ENCODE results near the gene PARVB.
"Not testable (repeated sequence)": the region's sequence is repeated elsewhere in the genome, so short reads cannot be mapped to it uniquely, and the experiment has no call there.

PARVB gene

DNA sequence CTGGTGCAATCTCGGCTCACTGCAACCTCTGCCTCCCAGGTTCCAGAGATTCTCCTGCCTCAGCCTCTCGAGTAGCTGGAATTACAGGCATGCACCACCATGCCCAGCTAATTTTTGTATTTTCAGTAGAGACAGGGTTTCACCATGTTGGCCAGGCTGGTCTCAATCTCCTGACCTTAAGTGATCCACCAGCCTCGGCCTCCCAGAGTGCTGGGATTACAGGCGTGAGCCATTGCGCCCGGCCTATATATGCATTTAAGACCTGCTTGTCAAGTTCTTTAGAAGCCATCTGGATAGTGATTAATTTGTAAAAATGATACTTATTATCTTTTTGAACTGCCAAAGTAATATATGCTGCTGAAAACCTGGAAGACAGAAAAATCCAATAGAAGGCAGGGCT, 86.6 kb downstream of the PARVB start:
- not testable (repeated sequence) for DNase-seq (ENCODE audit: low read depth)

DNA sequence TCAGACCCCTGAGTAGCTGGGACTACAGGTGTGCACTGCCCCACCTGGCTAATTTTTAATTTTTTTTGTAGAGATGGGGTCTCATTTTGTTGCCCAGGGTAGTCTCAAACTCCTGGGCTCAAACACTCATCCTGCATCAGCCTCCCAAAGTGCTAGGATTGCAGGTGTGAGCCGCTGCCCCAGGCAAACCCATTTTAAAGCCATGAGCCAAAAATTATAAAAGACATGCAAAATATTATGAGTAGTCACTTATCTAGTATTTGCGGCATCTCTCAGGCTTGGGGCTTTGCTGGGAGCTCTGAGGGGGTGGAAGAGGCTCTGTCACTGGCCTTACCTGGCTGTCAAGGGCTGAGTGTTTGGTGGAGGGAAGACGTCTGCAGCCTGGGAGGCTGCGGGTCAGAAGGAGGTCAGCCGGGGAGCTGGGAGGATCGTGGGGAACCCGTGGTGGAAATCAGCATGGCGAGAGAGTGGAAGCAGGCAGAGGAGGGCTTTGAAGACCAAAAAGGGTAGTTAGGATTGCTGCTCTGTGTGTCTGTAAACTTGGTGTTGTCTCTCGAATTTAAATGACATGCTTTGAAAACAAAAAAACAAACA, 87.6 kb downstream of the PARVB start:
- DNase-seq (ENCODE audit: low read depth): no peak

DNA sequence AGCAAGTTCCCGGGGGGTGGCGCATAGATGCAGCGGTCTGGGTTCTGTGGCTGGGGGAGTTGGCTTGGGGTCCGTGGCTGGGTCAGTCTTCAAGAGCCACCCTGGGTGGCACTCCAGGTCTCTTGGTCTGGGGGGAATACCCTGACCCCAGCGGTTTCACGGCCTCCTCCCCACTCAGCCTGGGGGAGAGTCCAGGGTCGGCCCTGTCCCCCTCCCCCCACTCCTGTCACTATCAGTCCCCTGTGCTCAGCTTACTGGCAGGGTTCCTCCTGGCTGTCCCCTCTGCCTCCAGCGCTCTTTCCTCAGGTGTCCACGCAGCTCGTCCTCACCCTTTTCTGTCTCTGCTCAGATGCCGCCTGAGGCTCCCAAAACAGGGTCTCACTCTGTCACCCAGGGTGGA, 88.1 kb downstream of the PARVB start:
- DNase-seq (ENCODE audit: low read depth): no peak

DNA sequence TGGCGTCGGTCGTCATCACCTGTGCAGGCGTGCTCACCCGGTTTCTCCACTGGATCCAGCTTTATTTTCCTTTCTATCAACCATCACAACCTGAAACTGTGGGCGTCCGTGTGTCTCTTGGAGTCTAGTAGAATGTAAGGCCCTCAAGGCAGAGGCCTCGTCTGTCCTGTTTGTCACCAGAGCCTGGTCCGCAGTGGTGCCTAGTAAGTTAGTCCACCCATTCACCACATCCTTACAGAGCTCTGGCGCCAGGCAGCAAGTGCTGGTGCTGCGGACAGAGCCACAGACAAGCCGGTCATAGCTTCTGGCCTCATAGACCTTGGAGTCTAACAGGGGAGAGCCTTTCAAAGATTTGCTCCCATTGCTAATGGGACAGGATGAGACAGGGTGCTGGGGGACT, 92.2 kb downstream of the PARVB start:
- DNase-seq (ENCODE audit: low read depth): no peak

DNA sequence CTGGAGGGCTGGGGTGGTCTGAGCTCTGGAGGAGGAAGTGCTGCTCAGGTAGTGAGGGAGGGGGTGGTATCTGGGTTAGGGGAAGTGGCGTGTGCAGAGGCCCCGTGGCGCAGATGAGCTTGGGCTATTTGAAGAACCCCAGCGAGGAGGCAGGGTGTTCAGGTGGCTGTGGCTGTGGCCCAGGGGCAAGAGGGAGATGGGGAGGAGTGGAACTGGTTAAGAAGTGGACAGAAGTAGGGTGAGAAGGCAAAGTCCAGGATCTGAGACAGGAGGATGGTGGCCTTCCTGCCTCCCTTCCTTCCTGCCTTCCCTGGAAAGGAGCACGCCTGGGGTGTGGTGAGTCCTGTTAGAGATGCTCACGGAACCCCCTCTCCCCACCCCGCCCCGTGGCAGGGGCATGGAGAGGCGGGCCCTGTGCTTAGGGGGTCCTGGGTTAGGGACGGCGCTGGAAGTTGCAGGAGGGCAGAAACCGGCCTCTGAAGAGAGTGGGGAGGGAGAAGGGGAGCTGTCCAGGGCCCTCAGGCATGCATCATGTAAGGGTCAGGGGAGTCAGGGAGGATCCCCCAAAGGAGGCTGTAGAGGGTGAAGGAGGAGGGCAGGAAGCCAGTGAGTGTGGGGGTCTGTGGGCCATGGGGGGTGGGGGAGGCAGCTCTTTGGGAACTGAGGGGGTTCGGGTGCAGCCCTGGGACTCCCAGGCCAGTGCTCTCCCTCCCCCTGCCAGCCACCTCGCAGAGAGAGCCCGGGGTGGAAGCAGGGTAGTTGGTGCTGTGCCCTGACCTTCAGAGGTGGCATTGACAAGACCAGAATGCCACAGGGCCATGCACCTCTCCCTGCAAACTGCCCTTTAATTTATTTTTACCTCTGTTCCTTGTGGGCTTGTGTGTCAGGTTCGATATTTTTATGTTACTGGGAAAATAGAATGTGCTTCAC, 92.9 kb downstream of the PARVB start:
- no peak for DNase-seq (ENCODE audit: low read depth)

DNA sequence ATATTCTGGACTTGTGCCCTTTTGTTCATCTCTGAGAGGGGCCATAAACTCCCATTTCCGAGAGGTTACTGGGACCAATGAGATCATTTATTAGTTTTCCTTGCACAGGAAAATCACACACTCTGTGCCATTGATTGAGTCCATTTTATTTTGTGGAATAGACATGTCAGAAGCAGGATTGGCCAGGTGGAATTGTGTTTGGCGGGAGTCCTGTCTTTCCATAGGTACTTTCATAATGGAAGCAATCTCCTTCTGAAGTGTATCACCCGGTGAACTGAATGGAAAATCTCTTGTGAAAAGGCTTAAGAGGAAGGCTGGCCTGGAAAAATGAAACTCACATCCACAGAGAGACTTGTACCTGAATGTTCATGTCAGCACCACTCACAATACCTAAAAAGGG, 93.6 kb downstream of the PARVB start:
- no peak for DNase-seq (ENCODE audit: low read depth)

DNA sequence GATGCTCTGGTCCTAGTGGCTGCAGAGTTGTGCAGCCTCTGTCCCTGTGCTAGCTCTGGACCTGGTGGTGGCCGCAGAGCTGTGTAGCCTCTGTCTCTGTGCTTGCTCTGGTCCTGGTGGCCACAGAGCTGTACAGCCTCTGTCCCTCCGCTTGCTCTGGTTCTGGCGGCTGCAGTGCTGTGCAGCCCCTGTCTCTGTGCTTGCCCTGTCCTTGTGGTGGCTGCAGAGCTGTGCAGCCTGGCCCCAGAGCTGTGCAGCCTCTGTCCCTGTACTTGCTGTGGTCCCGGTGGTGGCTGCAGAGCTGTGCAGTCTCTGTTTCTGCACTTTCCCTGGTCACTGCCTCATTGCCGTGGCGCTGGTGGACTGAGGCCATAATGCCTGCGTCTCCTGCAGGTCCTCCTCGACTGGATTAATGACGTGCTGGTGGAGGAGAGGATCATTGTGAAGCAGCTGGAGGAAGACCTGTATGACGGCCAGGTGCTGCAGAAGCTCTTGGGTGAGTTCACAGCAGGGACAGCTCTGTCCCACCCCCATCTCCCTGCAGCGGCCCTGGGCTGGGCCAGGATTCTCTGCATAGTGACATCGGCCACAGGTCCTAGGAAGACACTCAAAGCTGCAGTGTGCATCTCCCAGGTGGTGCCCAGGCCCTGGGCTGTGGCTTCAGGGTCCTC, 94.7 kb downstream of the PARVB start:
- DNase-seq (ENCODE audit: low read depth): no peak

DNA sequence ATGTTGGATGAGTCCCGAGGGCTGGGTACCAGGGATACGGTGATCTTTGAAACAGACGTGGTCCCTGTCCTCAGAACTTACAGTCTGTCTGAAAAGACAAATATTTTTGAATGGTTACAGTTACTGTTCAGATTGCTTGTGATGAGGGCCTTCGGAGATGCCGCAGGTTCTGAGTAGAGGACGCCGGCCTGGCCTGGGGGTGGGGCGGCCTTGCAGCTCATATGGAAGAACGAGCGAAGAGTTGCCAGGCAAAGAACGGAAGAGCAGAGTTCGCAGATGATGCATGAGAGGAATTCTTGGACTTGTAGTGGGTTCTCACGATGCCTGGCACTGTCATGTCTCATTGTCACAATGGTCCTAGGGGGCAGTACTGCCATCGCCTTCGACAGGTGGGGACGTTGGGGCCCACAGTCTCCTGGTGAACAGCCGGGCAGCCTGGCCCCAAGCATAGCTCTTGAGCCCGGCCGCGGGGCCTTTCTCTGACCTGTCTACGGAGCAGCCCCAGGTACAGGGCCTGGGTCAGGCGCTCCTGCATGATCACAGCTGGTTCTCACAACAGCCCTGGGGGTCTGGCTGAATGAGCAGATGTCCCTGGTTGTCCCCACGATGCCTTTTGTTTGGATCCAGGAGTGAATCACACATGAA, 95.7 kb downstream of the PARVB start:
- no peak for DNase-seq (ENCODE audit: low read depth)

DNA sequence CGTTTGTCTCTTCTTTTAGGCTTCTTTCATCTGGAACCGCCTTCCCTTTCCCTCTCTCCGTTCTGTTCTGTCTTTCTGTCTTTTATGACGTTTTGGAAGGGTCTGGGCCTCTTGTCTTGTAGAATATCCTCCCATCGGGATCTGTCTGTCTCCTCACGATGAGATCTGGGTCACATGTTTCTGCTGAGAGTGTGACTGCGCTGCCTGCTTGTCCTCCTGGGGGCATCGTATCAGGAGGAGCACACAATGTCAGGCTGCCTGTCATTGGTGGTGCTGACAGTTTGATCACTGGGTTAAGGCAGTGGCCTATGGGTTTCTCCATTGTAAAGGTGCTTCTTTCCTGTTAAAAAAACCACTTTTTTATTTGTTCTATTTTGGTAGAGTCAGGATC, 96.2 kb downstream of the PARVB start:
- DNase-seq (ENCODE audit: low read depth): no peak

DNA sequence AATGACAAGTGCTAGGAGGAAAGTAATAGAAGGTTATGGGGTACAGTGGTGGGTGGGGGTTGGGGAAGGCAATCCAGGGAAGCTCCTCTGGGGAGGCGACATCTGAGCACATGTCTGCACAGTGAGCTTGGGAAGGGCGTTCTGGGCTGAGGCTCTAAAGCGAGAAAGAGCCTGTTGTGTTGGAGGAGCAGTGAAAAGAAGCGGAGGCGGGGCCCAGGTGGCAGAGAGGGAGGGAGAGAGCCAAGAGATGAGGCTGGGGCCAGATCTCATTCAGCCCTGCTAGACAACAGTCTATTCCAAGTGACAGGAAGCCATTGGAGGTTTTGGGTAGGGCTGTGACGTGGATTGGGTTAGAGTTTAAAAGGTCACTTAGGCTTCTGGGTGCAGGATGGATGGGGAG, 101.3 kb downstream of the PARVB start:
- DNase-seq (ENCODE audit: low read depth): no peak

DNA sequence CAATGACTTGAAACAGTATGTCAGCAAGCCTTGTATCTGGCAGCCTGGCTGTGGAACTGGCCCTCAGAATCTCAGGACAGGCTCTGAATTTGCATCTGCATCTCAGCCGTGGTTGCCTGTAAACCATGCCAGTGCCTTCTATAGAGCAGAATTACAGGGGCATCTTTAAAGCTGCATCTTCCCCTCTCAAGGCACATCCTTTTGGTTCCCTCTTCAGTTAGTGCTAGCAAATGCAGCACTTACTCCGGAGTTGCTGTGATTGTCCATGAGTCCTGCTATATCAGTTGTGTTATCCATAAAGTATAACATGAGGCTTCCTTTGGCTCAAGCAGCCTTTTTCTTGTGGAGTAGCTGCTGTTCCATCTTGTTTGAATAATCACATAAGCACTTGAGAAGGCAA, 102.7 kb downstream of the PARVB start:
- DNase-seq (ENCODE audit: low read depth): no peak

DNA sequence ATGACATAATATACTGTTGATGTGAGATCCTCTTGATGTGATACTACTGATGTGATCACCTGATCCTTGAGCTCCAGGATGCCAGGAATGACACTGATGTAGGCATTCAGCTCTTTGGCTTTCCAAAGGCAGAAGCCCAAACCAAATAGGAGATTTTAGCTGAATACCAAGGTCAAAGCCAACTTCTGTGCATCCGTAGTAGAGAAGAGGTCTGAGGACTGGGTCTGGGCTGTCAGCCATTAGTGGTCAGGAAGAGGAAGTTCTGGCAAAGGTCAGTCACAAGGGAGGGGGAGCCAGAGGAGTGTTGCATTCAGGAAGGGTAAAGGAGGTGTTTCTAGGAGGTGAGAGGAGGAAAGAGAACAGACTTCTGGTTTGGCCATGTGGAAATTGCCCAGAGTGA, 103.3 kb downstream of the PARVB start:
- peak; percentile 47 for DNase-seq (ENCODE audit: low read depth)

DNA sequence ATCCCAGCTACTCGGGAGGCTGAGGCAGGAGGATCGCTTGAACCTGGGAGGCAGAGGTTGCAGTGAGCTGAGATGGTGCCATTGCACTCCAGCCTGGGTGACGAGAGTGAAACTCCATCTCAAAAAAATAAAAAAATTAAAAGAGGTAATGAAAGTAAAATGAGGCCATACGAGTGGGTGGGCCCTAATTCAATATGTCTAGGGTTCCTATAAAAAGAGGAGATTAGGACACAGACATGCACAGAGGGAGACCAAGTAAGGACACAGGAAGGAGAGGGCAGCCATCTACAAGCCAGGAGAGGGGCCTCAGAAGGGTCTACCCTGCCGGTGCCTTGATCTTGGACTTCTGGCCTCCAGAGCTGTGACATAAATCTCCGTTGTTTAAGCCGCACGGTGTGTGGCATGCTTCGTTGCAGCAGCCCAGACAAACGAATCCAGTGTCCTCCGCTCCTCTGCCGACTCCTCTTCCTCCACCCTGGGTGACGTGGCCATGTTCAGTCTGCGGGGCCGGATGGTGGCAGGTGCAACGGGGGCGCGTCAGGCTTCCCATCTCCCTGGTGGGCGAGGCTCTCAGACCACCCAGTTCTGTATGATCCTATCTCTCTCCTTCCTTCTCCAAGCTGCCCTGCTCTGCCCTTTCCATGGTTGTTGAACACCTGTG, 105.0 kb downstream of the PARVB start:
- DNase-seq (ENCODE audit: low read depth): no peak

DNA sequence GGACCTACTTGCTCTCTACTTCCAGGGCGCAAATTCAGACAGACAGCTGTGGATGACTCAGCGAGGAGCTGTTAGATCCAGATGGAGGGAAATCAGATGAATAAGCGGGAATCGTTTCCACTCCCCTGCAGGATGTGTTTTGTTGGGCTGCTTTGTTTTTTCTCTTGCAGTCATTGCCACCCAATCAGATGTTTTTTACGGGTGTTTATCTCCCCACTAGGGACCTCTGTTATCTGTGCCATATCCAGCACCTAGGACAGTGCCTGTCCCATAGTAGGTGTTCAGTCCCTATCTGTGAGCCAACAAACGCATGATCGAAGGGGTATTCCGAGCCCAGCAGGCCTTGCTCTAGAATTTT, 105.5 kb downstream of the PARVB start:
- DNase-seq (ENCODE audit: low read depth): no peak

DNA sequence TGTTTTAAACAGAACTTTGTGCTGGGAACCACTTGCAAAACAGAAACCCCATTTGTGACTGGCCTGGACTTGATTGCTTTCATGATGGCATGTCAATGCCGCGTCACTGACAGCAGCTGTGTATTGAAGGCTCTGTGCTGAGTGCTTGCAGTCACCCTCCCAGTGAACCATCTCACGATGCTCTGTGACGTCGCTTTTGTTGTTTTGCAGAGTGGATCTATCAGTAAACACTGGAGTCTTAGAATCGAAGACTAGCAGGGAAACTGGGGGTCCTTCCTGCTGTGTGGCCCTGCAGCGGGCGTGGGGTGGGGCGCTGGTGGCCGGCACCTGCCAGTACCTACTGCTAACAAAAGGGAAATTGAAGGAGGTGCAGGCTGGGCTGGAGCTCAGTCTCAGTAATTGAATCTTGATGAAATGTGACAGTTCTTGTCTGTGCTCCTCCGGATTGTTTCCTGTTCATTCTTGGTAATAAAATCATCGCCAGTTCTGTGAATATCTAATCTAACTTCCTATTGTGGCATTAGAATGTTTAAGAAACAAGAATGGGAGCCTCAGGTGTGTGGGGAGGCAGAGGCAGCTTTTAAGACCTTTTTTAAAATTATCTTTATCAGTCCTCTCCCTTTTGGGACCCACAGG, 106.1 kb downstream of the PARVB start:
- no peak for DNase-seq (ENCODE audit: low read depth)

DNA sequence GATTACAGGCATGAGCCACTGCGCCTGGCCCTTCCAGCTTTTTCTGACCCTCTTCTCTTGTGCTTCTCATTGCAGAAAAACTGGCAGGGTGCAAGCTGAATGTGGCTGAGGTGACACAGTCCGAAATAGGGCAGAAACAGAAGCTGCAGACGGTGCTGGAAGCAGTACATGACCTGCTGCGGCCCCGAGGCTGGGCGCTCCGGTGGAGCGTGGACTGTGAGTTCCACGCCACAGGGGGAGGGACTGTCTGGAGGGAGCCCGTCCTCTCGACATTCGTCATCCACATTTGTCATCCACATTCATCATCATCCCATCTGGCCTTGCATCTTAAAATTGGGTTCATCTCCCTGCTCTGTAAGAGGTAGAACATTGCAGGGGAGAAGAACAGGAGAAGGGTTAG, 107.3 kb downstream of the PARVB start:
- no peak for DNase-seq (ENCODE audit: low read depth)

DNA sequence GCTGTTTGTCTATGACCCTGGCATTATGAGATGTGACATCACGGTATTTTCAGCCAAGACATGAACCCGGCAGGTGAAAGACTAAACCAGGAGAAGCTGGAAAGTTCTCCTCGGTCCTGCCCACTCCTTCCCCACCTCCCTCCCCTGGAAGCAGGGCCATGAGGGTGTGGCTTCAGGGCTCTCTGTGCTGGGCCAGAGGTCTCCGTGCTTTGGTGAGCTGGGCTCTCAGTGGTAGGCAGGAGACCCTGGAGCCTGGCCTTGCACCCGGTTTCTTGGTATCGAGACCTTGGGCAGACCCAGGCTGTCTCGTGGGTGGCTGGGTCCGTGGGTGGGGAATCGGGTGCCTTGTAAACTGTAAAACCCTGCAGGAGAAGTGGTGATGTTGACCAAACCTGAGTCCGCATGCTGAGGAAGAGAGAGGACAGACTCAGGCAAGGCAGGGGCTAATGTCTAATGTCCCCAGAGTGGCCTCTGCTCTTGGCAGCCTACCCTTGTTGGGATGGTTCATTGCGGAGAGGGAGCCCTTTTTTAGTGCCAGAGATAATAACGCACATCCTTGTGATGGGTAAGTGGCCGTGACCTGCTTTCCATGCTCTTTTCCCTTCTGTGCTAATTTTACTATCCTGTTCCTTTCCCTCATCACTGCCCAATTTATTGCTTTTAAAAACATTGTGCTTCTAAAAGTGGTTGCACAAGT, 108.0 kb downstream of the PARVB start:
- no peak for DNase-seq (ENCODE audit: low read depth)

DNA sequence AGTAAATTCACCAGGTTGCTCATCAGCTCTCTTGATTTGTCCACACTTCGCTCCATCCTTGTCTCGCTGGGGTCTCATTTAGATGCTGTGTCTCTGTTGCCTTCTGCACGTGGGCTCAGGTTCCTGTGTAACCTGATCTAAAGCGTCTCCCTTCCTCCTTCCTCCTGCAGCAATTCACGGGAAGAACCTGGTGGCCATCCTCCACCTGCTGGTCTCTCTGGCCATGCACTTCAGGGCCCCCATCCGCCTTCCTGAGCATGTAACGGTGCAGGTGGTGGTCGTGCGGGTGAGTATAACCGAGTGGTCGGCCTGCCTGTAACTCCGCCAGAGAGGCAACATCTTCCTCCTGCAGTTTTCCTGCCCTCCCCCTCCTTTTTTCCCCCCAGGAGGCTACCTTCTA, 108.6 kb downstream of the PARVB start:
- no peak for DNase-seq (ENCODE audit: low read depth)

DNA sequence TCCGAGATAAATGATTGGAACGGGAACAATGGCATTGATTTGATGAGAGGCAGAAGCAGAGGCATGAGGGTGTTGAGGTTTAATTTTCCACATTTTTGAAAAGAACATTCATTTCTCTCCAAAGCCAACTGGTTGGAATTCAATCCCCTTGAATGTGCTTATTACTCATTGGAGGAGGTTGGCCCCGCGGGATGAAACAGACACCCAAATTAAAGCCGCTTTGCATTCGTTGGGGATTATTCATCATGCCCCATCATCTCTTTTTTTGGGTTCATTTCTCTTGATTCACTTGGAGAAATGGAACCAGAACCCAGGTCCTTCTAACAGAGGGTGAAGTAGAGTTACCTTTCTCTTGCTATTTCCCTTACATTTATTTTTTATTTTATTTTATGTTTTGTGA, 109.1 kb downstream of the PARVB start:
- DNase-seq (ENCODE audit: low read depth): no peak

DNA sequence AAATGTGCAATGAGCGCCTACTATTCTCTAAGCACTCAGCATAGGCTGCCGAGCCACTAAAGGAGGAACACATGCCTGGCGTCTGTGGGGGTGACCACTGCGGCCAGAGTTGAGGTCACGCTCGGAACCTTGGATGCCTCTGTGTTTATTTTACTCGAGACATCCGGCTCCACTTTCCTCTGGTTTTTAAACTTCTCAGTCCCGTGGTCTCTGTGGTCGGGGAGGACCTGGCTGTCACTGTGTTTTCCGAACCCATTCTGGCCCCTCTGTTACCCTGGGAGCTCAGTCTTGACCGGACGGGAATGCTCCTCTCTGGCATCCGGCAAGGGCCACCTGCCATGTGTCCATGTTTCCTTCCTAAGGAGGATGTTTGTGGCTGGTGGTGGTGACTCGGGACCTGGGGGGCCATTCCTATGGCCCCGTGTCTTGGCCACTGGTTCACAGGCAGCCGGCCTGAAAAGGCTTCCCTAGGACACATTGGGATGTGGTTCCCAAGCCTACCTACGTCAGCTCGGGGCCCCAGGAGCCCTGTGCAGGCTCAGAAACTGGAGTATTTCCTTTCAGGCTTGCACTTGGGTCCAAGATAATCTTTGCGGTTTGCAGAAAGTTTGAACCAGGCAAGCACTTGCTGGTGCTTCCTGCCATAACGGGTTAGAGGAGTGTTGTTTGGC, 109.9 kb downstream of the PARVB start:
- peak; percentile 30 for DNase-seq (ENCODE audit: low read depth)

DNA sequence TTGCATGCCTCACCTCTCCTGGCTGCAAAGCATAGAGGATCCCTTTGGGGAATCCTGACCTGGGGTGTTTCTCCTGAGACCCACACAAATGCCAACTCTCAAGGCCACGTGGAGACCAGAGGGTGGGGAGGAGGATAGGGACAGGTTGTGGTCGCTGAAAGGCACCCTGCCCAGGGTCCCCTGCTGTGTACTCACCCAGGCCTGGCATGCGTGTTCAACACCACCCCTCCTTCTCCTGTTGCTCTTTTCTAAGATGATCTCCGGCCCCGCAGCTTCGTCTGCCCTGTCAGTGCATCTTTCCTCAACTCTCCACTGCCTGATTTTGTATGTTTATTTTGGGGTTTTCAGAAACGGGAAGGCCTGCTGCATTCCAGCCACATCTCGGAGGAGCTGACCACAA, 112.0 kb downstream of the PARVB start:
- DNase-seq (ENCODE audit: low read depth): no peak
